NK-92 (cell line): ENCODE data around the gene CNIH1.
"Not testable (repeated sequence)": the region's sequence is repeated elsewhere in the genome, so short reads cannot be mapped to it uniquely, and the experiment has no call there.

Experiments used
- DNase-seq: peaks from one replicate; lab custom pipeline; 2025; ENCODE audit not compliant: unreplicated experiment; lab: John Stamatoyannopoulos, UW

The CNIH1 gene

DNA sequence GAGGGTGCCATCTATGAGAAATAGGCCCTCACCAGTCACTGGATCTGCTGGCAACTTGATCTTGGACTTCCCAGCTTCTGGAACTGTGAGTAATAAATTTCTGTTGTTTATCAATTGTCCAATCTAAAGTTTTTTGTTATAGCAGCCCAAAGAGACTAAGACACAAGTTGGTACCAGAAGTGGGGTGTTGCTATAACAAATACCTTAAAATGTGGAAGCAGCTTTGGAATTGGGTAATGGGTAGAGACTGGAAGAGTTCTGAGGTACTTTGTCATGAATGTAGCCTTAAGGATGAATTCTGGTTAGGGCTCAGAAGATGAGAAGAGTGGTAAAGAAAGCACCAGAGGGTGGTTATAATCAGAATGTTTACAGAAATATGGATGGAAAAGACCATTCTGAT, 26.1 kb upstream of the CNIH1 start:
- DNase-seq: no peak

DNA sequence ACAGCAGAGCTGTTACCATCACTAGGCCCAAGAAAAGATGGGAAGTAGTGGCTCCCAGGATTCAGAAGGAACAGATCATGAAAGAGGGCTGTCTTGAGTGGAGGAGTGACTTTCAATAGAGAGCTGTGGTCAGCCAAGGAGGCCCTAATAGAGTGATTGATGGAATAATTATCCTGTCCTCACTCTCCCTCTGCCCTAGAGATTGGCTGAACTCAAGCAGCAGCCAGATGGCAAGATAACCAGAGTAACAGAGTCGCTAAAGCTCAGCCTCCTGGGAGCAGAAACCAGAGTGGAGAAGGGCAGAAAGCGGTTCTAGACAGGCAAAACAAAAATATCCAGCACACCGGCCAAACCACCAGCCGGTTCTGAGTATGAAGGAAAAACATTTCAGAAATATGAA, 24.5 kb upstream of the CNIH1 start:
- no peak for DNase-seq

GRCh38 chr14:54462048-54462447, 20.9 kb upstream of the CNIH1 start:
- no peak for DNase-seq

- no peak for DNase-seq
Measured at GRCh38 chr14:54459106-54459505, 17.9 kb upstream of the CNIH1 start.

DNA sequence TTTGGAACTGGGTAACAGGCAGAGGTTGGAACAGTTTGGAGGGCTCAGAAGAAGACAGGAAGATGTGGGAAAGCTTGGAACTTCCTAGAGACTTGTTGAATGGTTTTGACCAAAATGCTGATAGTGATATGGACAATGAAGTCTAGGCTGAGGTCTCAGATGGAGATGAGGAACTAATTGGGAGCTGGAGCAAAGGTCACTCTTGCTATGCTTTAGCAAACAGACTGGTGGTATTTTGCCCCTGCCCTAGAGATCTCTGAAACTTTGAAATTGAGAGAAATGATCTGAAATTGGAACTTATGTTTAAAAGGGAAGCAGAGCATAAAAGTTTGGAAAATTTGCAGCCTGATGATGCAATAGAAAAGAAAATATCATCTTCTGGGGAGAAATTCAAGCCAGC, 17.4 kb upstream of the CNIH1 start:
- not testable (repeated sequence) for DNase-seq

DNA sequence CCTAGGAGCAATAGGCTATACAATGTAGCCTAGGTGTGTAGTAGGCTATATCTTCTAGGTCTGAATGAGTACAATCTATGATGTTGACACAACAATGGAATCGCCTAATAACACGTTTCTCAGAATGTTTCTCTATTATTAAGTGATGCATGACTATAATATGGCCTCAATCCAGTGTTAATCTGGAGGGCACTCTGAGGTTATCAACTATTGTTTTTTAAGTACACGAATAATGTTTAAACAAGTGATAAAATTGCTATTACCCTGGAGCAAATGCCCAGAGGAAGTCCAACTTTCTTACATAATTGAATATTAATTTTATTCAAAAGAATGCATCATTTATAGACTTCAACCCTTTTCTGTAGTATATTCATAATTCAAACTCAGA, 16.4 kb upstream of the CNIH1 start:
- no peak for DNase-seq

DNA sequence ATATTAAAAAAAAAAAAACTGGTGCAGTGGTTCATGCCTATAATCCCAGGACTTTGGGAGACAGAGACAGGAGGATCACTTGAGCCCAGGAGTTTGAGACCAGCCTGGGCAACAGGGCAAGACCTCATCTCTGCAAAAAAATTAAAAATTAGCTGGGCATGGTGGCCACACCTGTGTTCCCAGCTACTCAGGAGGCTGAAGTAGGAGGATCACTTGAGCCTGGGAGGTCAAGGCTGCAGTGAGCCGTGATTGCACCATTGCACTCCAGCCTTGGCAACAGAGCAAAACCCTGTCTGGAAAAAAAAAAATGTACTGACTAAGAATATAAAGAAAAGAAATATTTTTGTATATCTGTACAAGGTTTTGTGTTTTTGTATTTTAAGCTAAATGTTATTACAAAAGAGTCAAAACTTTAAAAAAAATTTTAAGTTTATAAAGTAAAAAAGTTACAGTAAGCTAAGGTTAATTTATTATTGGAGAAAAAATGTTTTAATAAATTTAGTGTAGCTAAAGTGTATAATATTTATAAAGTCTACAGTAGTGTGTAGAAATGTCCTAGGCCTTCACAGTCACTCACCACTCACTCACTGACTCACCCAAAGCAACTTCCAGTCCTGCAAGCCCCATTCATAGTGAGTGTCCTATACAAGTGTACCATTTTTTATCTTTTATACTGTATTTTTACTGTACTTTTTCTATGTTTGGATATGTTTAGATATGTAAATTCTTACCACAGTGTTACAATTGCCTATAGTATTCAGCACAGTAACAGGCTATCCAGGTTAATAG, 15.8 kb upstream of the CNIH1 start:
- DNase-seq: not testable (repeated sequence)

DNA sequence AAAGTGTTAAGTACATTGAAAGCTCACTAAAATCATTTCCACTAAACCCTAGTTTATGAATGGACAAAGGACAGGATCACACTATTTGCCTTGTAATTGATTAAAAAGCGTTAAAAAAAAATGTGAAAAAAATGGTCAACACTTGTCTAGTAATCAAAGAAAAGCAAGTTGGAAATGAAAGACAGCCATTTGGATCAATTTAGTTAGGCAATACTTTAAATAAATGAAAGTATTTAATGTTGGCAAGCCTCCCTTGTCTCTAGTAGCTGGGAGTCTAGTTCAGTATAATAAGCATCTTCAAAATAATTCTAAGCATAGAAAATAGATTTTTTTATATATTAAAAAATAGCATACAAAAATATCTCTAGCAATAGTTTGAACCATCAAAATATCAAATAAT, 14.2 kb upstream of the CNIH1 start:
- no peak for DNase-seq

DNA sequence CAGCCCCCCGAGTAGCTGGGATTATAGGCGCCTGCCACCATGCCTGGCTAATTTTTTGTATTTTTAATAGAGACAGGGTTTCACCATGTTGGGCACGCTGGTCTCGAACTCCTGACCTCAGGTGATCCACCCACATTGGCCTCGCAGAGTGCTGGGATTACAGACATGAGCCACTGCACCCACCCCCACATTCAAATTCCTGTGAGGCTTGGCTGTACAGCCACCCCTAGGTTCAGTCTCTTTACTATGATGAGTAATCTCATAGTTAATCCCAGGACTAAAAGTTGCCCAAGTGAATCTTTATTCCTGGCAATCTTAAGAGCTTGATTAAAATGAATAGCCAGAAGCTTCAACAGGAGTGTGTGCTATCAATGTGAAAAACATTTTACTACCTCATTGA, 12.8 kb upstream of the CNIH1 start:
- DNase-seq: not testable (repeated sequence)

- no peak for DNase-seq
Measured at GRCh38 chr14:54453252-54453651, 12.1 kb upstream of the CNIH1 start.

GRCh38 chr14:54451961-54452360, 10.8 kb upstream of the CNIH1 start:
- DNase-seq: no peak

DNA sequence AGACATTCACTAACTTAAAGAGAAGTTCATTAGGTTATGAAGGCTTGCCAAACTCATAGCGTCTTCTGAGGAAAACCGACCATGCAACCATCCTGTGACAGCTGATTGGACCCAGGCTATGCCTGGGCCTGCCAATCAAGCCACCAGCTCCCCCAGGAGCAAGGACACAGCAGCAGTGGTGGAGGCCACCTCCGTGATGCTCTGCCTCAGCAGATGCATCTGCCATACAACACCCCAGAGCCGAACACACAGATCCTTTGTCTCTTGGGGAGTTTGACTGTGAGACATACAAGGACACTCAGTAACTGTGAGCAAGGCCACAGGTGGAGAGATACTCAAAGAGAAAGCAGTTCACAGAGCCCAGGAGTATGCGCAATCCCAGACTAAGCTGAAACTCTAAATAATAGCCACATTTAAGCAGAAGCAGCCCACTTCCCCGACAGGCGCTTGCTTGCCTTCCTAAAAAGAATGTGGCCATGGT, 10.0 kb upstream of the CNIH1 start:
- no peak for DNase-seq

DNA sequence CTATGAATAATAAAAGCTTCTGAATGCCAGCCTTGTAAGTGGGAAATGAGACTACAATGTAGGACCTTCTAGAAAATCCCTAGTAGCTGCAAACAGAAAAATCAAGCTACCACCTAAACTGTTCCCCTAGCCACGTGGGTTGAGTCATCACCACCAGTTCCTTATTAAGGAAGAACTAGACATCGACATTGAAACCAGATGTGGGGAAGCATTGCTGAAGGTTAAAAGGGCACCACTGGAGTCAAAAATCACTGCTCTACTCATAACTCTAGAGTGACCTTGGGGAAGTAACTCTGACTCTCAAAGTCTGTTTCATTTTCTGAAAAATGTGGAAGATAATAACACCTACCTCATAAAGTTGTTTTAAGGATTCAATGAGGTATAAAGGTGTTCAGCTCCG, 9.4 kb upstream of the CNIH1 start:
- no peak for DNase-seq

DNA sequence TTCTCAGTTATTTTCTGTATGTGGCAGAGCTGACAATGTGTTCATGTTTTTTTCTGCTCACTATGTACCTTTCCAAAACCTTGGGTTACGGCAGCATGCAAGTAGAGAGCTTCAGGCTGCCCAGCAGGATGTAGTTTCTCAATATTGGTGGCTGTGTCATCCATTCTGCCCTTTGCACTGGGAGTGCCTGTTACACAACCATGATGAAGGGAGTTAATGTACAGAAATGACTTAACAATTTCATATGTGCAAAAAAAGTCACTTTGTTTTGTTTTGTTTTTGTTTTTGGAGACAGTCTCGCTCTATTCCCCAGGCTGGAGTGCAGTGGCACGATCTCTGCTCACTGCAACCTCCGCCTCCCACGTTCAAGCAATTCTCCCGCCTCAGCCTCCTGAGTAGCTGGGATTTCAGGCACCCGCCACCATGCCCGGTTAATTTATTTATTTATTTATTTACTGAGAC, 6.1 kb upstream of the CNIH1 start:
- no peak for DNase-seq

DNA sequence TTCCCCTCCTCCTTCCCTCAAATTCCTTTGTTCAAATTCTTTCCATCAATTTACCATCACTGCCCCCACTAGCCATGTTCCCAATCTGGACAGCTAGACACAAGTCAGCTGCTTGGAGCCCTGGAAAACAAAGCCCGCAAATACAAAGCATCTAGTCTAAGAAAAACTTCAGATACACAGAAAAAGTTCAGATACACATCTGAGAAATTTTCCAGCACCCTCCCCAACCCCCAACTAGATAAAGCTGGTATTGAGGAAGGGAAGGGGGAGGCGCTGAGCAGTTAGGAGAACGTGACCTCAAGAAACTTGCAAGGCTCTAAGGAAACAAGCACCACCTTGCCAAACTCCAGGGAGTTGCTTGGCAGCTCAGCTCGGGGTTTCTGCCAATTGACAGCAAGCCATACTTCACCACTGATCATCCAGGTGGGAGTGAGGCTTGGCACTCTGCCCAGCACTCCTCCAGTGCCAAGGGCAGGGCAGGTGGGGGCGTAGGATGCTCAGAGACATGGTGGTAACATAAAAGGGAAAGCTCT, 5.1 kb upstream of the CNIH1 start:
- no peak for DNase-seq

DNA sequence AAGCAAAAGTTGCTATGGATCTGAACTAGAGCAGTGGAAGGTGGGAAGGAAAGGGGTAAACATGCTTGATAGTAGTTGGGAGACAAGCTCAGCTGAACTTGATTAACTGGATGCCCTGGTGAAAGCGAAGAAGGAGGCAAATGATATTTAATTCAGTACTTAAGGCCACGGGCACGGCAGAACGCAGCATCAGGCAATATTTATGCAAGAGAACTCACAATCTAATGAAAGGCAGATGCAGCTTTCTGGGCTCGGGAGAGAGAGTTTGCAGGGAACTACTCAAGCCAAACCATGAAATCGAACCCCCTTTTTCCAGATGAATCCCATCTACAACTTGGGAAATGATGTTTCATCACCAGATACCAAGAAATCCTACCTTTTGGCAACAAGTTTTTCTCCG, 3.5 kb upstream of the CNIH1 start:
- DNase-seq: no peak

DNA sequence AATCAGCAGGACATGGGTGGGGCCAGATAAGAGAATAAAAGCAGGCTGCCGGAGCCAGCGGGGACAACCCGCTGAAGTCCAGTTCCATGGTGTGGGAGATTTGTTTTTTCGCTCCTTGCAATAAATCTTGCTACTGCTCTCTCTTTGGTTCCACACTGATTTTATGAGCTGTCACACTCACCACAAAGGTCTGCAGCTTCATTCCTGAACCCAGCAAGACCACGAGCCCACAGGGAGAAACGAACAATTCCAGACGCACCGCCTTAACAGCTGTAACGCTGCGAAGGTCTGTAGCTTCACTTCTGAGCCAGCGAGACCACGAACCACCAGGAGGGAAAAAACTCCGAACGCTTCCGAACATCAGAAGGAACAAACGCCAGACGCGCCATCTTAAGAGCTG, 2.8 kb upstream of the CNIH1 start:
- DNase-seq: no peak

- not testable (repeated sequence) for DNase-seq
Measured at GRCh38 chr14:54442961-54443360, 1.8 kb upstream of the CNIH1 start.

DNA sequence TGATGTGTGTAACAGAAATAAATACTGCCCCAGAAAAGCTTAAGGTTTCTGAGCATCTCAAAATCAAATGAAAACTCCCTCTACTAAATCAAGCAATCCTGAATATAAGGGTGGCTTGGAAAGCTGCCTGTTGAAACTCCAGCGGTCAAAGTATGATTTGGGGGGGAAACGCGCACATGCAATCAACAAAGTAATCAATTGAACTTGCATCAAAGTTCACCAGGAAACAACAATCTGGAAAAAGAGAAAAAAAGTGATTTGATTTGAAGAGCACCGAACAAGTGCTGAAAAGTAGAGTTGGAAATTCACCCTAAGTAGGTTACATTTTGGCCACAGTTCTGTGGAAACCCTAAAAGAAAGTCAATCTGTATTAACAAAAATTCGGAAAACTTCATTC, 700 bp downstream of the CNIH1 start:
- DNase-seq: no peak

- no peak for DNase-seq
Measured at GRCh38 chr14:54440037-54440436, 1.1 kb downstream of the CNIH1 start.

DNA sequence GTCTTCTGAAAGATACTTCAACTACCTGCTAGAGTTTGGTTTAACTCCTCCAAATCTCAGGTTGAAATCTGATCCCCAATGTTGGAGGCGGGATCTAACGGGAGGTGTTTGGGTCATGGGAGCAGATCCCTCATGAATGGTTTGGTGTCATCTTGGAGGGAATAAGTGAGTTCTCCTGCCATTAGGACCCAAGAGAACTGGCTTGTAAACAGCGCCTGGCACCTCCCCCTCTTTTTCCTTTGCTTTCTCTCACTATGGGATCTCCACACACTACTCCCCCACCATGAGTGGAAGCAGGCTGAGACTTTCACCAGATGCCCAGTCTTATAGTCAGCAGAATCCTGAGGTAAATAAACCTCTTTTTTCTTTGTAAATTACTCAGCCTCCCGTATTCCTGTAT, 2.5 kb downstream of the CNIH1 start:
- no peak for DNase-seq

DNA sequence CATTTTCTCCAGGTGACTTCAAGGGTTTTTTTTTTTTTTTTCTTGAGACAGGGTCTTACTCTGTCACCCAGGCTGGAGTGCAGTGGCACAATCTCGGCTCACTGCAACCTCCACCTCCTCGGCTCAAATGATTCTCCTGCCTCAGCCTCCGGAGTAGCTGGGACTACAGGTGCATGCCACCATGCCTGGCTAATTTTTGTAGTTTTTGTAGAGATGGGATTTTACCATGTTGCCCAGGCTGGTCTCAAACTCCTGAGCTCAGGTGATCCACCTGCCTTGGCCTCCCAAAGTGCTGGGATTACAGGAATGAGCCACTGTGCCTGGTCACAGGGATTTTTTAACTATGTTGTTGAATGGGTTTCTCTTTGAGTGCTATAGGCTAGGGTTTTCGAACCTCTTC, 3.2 kb downstream of the CNIH1 start:
- DNase-seq: not testable (repeated sequence)

- no peak for DNase-seq
Measured at GRCh38 chr14:54435500-54435981, 5.6 kb downstream of the CNIH1 start.
